Subcutaneous adipose tissue (tissue), 4 donors: ENCODE results near the gene CFAP77. TPM values are rescaled to one million over a fixed set of nuclear protein-coding genes. Genes with fewer than 3 reads are reported as not detected.

Source experiments
- total RNA-seq, 4 donors: library from RNA; depleted of rRNA; stranded (reverse); fragments of >200 nt; gene quantifications; one replicate each; pipeline ENCODE4 v1.1.0, GENCODE V29; 2016
- TF ChIP-seq, protein P1 (sequence below): fragments of 450-650 bp; IDR thresholded peaks from one replicate; pipeline ENCODE4 v1.5.1; 2016; ENCODE audit warnings: low read depth, mild to moderate bottlenecking, control low read depth, antibody characterized with exemption, moderate library complexity

Gene CFAP77
- total RNA-seq, 4 donors from 2014 or later = not detected

DNA sequence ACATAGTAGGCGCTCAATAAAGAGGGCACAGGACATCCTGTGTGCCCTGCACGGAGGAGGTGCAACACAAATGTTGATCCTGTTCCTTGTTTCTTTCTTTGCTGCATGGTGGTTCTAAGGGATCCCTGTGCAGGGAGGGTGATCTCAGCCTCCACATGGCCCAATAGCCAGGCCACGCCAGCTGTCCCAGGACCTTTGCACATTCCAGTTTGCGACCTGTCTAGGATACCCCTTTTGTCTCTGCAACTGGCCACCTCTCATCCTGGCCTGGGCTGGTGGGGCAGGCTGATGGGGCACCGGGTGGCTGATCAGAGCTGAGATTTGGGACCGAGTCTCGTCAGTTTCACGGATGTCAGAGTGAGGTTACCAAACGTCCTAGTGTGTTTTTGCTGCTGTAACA, 79.5 kb downstream of the CFAP77 start:
- TF ChIP-seq, protein P1, sequence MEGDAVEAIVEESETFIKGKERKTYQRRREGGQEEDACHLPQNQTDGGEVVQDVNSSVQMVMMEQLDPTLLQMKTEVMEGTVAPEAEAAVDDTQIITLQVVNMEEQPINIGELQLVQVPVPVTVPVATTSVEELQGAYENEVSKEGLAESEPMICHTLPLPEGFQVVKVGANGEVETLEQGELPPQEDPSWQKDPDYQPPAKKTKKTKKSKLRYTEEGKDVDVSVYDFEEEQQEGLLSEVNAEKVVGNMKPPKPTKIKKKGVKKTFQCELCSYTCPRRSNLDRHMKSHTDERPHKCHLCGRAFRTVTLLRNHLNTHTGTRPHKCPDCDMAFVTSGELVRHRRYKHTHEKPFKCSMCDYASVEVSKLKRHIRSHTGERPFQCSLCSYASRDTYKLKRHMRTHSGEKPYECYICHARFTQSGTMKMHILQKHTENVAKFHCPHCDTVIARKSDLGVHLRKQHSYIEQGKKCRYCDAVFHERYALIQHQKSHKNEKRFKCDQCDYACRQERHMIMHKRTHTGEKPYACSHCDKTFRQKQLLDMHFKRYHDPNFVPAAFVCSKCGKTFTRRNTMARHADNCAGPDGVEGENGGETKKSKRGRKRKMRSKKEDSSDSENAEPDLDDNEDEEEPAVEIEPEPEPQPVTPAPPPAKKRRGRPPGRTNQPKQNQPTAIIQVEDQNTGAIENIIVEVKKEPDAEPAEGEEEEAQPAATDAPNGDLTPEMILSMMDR = no peak

DNA sequence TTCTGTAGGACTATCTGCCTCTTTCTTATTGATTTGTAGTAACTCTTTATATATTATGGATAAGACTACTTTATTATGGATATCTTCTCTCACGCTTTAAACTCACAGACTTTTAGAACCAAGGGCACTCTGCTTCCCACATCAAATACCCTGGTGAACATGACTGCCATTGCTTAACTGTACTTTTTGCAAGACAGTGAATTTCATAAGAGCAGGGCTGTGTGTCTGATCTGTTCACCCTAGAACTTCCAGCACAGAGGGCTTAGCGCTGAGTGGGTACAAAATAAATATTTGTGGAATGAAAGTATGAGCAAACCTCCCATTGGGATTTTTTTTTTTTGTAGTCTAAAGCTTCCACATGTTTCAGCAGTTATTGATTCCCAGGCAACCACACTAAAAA, 84.8 kb downstream of the CFAP77 start:
- TF ChIP-seq, protein P1 = no peak

DNA sequence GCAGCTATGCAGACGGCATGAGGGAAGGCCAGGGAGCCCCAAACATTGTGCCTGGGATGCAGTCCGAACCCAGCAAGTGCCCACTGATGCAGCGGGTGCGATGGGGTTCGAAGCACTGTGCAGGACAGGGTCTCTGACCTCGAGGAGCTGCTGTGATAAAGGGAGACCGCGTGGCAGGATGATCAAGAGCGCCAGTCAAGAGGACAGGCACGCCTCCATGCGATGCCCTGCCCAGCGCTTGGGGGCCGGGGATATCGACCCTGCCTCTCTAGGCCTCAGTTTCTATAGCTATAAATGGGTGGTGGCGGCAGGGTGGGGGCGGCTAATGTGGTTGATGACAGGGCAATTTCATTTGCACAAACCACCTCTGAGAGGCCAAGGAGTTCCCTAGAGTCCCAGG, 87.7 kb downstream of the CFAP77 start:
- TF ChIP-seq, protein P1 = no peak

DNA sequence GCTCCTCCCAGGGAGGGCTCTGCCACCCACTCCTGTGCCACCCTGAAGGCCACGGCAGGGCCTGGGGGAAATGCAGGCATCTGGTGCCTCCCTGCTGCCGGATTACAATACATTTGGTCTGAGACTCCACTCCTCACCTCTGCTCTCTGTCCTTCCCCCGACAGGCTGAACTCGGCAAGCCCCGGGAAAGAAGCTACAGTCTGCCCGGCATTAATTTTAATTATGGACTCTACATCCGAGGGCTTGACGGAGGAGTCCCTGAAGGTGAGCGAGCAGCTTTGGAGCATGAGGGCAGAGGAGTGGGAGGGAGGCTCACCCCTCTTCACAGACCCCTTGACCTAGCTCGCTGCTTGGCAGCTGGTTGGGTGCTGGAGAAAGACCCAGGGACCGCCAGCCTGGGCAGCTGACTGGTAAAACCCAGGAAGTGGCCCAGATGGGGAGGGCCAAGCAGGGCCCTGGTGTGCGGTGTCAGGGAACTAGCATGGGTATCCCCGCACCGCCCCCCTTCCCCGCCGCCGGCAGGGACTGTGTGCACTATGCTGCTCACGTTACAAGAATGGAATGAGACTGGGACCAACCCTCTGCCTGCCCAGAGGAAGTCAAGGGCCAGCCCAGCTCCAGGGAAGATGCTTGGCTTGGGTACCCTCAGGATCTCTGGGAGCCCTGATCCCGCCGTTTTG, 88.7 kb downstream of the CFAP77 start:
- TF ChIP-seq, protein P1 = no peak

DNA sequence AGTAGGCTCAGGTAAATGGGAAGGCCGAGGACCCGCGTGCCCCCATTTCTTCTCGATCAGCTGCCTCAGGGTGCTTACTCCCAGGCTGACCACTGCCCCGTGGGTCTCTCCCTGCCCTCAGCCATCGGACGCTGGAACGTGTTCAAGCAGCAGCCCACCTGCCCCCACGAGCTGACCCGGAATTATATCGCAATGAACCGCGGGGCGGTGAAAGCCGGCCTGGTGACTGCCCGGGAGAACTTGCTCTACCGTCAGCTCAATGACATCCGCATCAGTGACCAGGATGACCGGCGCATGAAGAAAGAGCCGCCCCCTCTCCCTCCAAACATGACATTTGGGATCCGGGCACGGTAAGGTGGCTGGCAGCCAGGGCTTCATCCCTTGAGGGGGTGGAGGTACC, 89.2 kb downstream of the CFAP77 start:
- TF ChIP-seq, protein P1 = no peak

DNA sequence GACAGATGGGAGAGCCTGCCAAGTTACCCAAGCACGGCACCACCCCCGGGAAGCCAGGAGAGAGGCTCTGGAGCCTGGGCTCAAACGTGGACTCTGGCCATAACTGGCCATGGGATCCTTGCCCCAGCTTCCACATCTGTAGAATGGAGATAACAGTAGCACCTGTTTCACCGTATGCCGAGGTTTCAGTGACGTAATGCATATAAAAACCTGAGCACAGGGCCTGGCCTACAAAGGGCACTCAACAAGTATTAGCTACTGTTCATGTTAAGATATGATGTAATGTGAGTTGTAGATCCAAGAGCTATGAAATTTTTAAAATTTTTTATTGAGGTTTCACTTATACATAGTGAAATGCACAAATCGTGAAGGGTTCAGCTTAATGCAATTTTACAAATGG, 90.2 kb downstream of the CFAP77 start:
- TF ChIP-seq, protein P1 = no peak

DNA sequence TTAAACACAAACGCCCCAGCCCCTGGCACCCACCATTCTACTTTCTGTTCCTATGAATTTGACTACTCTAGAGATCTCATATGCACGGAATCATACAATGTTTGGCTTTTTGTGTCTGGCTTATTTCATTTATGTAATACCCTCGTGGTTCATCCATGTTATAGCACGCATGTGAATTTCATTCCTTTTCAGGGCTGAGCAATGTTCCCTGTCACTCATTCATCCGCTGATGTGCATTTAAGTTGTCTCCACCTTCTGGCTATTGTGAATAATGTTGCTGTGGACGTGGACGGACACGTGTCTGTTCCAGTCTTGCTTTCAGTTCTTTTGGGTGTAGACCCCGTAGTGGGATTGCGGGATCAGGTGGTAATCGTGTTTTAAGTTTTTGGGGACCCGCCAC, 92.5 kb downstream of the CFAP77 start:
- TF ChIP-seq, protein P1 = no peak
